Measurements from ENCODE around the gene MRRF.

The MRRF gene, protein sequence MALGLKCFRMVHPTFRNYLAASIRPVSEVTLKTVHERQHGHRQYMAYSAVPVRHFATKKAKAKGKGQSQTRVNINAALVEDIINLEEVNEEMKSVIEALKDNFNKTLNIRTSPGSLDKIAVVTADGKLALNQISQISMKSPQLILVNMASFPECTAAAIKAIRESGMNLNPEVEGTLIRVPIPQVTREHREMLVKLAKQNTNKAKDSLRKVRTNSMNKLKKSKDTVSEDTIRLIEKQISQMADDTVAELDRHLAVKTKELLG

DNA sequence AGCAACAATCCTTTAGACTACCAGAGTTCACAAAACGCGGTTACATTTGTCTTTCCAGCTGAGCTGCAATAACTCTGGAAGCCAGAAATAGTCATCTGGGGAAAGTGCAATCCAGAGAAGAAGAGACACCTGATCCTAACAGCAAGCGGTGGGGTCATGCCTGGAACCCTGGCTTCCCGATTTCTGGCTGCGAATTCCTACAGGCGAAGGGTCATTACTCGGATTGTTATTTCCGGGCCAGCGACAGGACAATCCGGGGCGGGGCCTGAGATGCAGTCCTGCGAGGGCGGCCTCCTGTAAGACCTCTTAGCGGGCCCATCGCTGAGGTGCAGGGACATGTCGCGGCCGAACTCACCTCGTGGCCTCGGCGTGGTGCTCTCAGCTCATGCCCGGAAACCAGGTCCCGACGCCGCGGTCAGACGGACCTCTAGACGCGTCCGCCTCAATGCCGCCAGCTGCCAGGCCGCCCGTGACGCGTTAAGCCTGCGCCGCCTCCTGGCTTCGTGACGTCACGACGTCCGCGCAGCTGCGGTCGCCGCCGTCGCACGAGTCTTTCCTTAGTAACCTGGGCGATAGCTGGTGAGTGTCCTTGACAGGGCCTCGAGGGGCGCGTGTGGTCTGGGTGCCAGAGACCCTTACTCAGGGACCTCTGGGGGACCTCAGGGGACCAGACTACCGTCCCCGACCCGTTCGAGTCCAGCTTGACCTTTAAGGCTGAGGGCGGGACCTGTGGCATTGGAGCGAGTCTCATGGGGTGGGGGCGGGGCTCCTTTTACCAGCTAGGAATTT lies at the start of gene MRRF, which contains the start of gene RBM18:
TSS of gene MRRF (plus strand) at position 523 of the 789 bp plus-strand sequence. CDS start 6,010 bp downstream, outside the sequence.
TSS of gene RBM18 (minus strand) at position 481 of the 789 bp plus-strand sequence. CDS start 3,348 bp downstream, outside the sequence.
- peak; percentile 87 for DNase-seq

DNA sequence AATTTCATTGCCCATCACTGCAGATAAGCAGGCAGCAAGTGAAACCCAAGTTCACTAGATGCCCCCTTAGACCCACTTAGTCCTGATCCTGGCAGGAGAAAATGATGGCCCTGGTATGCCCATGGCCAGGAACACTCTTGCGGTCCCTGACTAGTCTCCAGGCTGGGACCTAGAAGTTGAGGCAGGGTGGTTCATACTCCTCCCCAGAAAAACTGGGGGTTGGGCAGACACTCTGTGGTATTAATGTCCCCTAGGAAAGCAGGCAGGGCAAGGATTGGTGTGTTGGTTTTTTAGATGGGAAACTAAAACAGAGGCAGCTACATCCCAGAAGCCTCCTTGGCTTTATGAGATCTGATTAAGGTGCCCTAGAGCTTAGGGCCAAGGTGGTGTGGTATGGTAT lies 49.0 kb upstream of the MRRF start:
- no peak for DNase-seq

DNA sequence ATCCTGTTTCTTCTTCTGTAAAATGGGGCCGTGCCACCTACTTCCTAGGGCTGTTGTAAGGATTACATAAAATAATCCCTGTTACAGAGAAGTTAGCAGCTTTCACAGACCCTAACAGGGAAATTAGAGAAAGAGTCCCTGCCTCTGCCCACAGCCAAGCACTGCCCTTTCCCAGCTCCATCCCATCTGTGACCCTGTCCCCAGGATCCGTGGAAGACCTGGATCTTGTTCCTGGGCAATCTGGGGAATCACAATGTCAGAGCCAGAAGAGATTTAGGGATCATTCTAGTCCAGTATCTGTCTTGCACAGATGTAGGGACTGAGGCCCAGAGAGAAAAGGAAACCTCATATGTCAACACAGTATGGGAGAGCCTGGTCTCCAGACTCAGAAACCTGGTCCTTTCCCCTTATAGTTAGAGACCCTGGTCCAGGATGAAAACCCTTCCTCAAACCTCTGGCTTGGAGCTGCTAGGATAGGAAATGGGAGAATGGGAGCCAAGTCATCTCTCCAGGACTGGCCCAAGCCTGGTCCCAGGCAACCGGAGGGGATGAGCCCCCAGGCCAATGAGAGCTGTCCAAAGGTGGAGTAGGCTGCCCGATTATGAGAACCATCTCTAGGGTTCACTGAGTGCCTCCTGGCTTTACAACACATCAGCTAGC lies 48.4 kb upstream of the MRRF start:
- DNase-seq = no peak

DNA sequence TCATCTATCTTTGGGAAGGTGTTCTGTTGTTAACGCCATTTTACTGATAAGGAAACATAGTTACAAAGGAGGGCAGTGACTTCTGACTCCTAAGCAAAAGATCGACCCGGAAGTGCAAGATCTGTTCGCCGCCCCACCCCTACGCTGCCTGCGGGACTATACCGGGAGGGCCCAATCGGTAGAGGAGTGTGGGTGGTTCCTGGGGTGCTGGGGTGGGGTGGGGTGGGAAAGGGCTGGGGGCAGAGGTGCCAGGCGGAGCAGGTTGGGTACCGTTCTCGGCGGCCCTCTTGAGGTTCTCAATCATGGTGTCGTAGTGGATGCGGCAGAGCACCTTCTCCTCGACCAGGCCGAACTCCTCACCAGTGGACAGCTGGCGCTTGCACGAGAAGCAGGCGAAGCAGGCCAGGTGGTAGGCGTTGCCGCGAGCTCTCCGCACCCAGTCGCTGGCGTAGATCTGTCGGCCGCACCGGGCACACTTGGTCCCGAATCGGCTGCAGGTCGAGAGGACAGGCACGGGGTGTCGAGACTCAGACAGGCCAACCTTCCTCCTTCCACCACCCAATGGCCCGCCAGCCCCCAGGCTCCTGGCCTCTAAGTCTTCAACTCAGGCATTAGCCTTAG lies 47.8 kb upstream of the MRRF start:
- no peak for DNase-seq

DNA sequence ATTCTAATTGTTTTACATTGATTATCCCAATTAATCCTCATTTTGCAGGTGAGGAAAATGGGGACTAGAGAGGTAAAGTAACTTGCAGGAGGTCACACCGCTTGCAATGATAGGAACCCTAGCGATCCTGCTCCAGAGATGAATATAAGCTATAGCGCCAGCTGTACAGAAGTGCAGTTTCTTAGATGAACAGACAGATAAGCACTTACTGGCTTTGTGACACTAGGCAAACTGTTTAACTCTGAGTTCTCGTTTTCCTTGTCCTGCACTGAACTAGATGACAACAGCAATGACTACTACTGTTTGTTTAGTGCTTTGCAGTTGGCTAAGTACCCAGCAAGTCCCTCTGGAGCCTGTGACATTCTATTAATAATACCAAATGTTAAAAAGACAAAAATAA lies 47.0 kb upstream of the MRRF start:
- no peak for DNase-seq

DNA sequence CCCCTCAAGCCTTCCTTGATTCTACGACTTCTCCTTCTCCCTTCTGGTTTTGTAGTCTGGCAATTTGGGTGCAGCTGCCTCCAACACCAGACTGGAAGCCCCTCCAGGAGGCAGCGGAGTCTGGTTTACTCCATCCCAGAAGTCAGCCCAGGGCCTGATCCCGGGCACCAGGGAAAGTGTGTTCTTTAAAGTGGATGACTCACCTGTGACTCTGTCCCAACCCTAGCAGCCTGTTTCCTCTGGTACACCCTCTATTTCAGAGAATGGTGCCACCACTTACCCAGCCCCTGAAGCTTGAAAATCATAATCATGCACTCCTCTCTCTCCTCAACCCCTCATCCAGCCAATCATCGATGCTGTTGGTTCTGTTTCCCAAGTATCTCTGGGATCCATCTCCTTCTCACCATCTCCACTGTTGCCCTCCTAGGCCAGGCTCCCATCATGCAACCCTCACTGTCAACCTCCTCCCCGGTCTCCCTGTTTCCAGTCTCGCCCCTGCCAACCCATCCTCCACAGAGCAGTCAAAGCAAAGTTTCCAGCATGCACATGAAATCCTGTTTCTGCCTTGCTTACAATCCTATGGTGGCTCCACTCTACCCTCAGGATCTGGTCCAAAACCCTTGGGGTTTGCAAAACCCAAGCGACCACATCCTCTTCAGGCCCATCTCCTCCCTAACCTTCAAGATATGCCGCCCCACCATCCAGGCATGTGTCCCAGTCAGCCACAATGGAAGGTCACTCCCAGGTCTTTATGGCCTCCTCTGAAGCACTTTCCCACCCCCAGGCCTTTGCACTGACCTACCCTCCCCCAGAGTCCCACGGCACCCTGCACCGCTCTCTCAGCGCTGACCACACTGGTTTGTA lies 46.4 kb upstream of the MRRF start:
- DNase-seq = no peak

DNA sequence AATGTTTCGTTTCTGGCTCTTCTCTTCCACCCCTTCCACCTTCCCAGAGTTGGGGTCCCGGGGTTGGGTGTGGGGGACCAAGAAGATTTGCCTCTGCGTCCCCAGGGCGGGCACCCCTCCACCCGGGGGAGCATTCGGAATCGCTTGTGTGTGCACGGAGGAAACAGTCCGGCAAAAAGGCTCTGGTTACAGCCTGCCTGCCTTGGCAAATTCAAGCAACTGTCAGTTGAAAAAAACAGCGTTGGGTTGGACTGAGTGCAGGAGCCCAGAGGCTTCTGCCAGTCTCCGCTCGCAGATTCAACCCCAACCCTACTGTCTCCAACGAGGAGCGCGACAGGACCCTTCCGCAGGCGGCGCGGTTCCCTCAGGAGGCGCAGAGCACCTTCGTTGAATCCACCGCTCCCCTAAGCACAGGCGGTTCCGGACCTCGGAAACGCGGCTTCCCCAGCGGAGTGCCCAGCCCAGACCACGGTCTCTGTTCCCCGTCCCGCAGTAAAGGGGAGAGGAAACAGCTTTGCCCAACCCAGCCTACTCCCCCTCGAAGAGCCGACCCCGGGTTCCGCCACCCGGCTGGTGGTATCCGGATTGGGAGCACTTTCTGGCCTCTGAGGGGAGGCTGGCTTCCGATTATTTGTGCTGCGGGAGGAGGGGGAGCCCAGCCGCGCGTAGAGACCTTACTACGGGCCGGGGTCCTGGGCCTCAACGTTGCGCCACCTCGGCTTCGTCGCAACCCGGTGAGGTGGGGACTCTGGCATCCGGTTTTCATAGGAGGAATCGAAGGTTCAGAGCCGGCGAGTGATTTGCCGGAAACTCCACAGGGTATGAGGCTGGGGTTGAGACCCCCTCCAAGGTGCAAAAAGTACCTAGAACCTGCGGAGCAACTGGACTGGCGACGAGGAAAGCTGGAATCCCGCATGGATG lies 45.5 kb upstream of the MRRF start:
- DNase-seq = no peak

DNA sequence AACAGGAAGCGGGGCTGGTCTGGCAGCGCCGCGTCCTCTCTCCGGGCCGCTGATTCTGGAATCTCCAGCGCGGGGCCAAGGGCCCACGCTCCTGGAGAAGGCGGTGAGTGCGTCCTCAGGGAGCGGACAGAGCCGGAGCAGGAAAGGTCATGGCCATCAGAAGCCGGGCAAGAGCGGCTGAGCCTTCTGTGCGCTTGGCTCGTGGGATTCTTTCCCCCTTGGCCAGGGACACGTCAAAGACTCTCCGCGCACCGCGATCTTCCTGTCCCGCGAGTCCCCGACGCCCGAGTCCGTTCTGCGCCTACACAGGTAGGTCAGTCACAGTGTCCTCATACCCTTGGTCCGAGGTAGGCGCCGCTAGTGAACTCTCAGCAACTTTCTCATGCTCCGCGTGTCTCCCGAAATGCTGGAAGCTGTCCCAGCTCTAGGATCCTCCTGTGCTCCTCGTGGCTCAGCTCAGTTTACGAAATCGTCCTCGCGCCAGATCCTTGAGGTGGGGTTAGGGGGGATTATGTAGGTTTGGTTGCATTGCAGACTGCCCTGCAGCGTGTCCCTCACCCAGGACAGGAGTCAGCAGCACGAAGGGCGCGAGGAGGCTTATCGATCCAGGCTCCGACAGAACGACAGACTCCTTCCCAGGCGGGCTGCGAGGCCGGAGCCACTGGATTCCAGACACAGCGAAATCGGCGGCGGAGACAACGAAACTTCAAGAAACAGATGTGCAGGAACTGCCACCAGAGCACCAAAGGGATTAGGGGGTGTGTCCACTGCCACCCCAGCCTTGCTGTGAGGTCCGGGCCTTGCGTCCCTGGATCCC lies 44.6 kb upstream of the MRRF start:
- DNase-seq = no peak

GRCh38 chr9:122220673-122221182 lies 44.0 kb upstream of the MRRF start:
- DNase-seq = no peak

GRCh38 chr9:122221183-122221811 lies 43.4 kb upstream of the MRRF start:
- no peak for DNase-seq

DNA sequence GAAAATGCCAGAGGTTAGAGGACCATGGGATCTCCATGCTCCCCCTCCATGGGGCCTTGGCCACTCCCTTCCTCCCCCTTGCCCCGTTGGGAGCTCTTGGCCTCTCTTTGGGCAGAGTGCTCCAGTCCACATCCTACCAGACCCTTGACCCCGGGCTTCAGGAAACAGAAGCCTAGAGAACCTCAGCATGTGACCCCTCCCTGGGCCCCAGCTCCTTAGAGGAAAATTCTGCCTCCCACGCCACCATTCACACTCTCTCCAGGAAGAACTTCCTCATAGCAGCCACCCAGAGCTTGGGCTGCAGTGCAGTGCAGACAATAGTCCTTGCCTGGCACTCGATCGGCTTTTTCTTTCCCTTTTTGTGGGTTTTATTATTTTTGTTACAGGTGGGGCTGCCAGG lies 41.9 kb upstream of the MRRF start:
- DNase-seq = no peak

DNA sequence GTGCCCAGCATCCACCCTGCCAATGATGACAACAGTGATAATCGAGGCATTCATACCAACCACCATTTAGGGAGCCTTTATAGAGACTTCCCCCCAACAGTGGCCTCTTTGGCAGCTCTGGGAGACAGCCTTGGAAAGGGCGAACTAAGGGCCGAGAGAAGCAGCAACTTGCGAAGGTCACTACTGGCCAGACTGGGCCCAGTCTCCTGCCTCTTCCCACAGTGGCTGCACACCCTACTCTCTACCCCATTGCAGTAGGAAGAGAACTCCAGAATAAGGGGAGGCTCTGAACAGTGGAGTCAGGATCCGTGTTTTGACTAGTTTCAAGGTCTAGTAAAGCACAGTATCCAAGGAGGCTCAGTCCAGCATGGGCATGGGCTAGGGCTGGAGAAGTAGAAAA lies 41.2 kb upstream of the MRRF start:
- no peak for DNase-seq

- DNase-seq = no peak
These were observed 39.2 kb upstream of the MRRF start for GRCh38 chr9:122225312-122226141.

DNA sequence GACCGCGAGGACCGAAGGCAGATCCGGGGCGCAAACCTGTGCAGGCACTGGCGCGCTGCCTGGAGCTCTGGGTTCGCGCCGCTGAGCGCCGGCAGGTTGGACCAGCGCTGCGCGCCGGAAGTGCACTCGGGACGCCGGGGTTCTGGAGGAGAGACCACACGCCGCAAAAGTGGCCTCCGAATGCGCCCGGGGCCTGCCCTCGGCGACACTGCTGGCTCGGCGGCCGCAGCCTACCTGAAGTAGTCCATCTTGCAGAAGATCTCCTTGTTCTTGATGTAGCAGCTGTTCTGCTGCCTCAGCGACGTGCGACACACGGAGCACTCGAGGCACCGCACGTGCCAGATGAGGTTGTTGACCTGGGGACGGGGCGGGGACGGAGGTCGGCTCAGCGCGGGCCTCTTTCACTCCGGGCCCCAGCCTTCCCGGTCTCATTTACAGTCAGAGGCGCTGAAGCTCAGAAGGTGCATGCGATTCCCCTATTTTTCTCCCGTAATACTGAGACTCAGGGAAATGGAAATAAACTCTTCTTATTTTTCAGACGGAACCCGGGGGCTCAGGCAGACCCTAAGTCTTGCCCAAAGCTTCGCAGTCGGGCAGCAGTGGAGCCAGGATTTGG lies 38.4 kb upstream of the MRRF start:
- no peak for DNase-seq

DNA sequence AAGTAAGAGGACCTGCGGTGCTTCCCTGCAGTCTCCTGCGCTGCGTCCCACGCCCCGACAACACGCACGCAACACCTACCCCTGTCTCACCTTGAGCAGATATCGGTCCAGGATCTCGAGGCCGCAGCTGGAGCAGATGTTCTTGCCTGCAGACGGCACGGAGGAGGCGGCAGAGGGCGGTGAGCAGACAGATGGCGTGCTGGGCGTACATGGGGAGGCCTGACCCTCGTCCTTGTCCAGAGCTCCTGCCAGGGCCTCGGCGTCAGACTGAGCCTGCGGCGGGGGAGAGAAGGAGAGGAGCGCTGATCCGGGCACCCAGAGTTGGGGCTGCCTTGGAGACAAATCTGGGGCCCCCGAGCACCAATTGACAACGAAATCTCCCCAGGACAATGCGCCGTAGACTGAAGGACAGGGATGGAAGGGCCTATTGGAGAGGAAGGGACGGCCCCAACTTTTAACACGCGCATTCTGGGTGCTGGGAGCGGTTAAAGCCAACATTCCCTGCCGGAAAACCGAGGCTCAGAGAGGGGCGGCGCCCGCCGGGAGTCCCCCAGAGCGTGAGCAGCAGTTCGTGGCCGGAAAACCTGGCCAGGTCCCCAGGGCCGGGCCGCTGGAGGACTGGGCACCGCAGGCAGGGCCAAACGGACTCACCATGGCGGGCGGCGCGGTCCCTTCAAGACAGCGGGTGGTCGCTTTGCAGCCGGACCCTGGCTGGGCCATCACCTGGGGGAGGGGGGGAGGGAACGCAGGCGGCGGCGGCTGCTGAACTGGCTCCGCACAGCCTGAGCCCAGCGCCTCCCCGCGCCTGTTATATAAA lies 37.7 kb upstream of the MRRF start:
- DNase-seq = no peak

DNA sequence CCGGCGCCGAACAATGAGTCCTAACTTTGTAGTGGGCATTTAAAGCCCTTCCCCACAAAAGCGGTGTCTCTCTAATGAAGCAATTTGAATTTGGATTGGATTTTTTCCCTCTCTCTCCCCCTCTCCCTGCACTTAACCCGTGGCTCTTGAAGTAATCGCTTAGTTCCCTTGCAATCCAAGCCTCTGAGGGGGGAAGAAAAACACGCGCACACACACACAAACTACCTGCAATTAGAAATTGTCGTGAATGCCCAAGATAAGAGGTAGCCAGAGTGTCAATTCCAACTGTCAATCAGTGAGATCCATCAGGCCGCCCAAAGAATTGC lies 37.1 kb upstream of the MRRF start:
- DNase-seq = no peak

GRCh38 chr9:122228191-122228567 lies 36.5 kb upstream of the MRRF start:
- no peak for DNase-seq

Measured in stimulated activated CD4-positive, alpha-beta T cell treated with anti-CD3 and anti-CD28 coated beads, Interleukin-4, amount 100 ng/mL, for 4 hours (primary cell).